Measurements from ENCODE around the gene TMED5.

TMED5 gene

DNA sequence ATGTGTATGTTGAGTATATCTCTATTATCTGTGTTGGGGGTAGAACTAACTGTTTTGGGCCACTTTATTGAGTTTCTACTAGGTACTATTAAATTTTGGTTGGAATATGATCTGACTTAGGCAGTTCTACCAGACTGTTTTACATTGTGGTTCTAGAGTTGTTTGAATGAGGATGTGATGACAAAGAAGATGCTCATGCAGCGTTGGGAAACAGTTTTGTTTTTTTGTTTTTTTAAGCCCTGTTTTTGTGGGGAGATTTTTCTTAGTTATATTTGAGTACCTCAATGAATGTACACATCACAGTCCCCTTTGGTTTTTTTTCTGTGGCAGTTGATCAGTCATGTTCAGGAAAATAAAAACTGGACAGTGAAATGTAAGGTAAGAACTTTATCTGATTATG lies 40.1 kb downstream of the TMED5 start:
- TF ChIP-seq POLR2AphosphoS5 (IDR thresholded peaks at IDR 0.05; ENCODE audit: low read depth, low read length) (no peak), SIN3A (IDR thresholded peaks at IDR 0.05; ENCODE audit: borderline replicate concordance, insufficient read depth, low read length) (no peak), FOXP2 (optimal IDR thresholded peaks at IDR 0.05; ENCODE audit: borderline replicate concordance, extremely low read depth, extremely low read length, insufficient read depth) (no peak), TAF1 (IDR thresholded peaks at IDR 0.05; ENCODE audit: borderline replicate concordance, insufficient read depth, low read length) (no peak)
- TF ChIP-seq, protein P1, sequence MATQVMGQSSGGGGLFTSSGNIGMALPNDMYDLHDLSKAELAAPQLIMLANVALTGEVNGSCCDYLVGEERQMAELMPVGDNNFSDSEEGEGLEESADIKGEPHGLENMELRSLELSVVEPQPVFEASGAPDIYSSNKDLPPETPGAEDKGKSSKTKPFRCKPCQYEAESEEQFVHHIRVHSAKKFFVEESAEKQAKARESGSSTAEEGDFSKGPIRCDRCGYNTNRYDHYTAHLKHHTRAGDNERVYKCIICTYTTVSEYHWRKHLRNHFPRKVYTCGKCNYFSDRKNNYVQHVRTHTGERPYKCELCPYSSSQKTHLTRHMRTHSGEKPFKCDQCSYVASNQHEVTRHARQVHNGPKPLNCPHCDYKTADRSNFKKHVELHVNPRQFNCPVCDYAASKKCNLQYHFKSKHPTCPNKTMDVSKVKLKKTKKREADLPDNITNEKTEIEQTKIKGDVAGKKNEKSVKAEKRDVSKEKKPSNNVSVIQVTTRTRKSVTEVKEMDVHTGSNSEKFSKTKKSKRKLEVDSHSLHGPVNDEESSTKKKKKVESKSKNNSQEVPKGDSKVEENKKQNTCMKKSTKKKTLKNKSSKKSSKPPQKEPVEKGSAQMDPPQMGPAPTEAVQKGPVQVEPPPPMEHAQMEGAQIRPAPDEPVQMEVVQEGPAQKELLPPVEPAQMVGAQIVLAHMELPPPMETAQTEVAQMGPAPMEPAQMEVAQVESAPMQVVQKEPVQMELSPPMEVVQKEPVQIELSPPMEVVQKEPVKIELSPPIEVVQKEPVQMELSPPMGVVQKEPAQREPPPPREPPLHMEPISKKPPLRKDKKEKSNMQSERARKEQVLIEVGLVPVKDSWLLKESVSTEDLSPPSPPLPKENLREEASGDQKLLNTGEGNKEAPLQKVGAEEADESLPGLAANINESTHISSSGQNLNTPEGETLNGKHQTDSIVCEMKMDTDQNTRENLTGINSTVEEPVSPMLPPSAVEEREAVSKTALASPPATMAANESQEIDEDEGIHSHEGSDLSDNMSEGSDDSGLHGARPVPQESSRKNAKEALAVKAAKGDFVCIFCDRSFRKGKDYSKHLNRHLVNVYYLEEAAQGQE (IDR thresholded peaks at IDR 0.05; ENCODE audit: insufficient read depth in 1 of 2, low read depth in 2 of 2, low read length in 2 of 2) = no peak

DNA sequence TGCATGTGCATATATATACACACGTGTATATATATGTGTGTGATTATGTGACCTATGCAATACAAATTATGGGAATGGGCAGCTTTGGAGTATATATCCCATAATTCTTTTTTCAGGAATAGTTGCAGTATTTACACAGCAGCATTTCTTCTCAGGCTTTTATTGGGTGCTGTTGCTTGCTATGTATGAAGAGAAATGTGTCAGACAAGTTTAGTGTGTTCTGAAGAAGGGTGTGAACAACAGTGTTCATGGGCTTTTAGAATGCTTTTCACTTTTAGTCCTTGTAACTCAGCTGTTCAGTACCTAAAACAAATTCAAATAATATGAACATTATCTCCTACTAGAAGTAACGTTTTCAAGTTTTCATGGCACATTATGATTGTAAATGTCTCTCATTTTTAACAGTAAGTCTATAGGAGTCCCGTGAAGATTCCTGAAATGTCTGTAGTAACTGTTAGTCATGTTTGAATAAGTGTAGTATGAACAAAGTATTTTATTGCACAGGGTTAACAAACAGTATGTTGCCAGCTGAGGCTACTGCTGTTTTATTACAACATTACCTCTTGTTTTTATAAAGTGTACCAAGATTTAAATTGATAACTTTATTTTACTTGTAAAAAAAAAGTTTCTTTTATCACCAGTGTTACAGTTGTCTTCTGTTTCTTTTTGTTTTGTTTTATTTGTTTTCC lies 42.5 kb downstream of the TMED5 start:
- TF ChIP-seq FOXP2 (optimal IDR thresholded peaks at IDR 0.05; ENCODE audit: borderline replicate concordance, extremely low read depth, extremely low read length, insufficient read depth) = no peak
- no peak for TF ChIP-seq TAF1 (IDR thresholded peaks at IDR 0.05; ENCODE audit: borderline replicate concordance, insufficient read depth, low read length)
- no peak for TF ChIP-seq SIN3A (IDR thresholded peaks at IDR 0.05; ENCODE audit: borderline replicate concordance, insufficient read depth, low read length)
- no peak for TF ChIP-seq POLR2AphosphoS5 (IDR thresholded peaks at IDR 0.05; ENCODE audit: low read depth, low read length)
- TF ChIP-seq, protein P1 (IDR thresholded peaks at IDR 0.05; ENCODE audit: insufficient read depth in 1 of 2, low read depth in 2 of 2, low read length in 2 of 2) = no peak

DNA sequence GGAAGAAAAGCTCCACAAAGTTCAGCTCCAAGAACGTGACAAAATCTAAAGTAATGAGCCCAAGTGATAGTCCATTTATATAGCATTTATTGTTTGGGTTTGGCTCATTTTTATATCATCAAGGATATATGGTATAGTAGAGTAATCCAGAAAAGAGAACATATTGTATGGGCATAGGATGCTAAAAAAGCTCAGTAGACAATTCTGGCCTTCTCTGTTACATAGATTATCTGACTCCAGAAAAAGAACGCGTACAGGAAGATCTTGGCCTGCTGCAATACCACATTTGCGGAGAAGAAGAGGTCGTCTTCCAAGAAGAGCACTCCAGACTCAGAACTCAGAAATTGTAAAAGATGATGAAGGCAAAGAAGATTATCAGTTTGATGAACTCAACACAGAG lies 43.8 kb downstream of the TMED5 start:
- TF ChIP-seq FOXP2 (optimal IDR thresholded peaks at IDR 0.05; ENCODE audit: borderline replicate concordance, extremely low read depth, extremely low read length, insufficient read depth) = no peak
- TF ChIP-seq TAF1 (IDR thresholded peaks at IDR 0.05; ENCODE audit: borderline replicate concordance, insufficient read depth, low read length) = no peak
- TF ChIP-seq SIN3A (IDR thresholded peaks at IDR 0.05; ENCODE audit: borderline replicate concordance, insufficient read depth, low read length) = no peak
- no peak for TF ChIP-seq POLR2AphosphoS5 (IDR thresholded peaks at IDR 0.05; ENCODE audit: low read depth, low read length)
- TF ChIP-seq, protein P1 (IDR thresholded peaks at IDR 0.05; ENCODE audit: insufficient read depth in 1 of 2, low read depth in 2 of 2, low read length in 2 of 2) = no peak

DNA sequence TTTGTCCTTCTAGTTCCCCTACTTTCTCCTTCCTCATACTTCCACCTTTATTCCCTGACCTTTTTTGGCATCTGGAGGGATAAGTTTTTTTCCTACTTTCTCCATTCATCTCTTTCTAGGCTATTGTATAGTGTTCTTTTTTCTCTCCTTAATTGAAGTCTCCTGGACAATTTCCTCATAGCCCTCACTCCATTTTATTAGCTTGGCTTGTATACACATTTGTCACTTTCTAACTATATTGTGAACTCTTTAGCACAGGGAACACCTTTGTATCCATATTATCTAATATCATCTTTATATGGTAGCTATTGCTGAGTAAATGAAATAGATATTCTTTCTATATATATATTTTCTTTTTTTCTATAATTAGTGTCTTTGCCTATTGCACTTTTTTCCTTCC lies 47.6 kb downstream of the TMED5 start:
- TF ChIP-seq, protein P1 (IDR thresholded peaks at IDR 0.05; ENCODE audit: insufficient read depth in 1 of 2, low read depth in 2 of 2, low read length in 2 of 2) = no peak
- TF ChIP-seq POLR2AphosphoS5 (IDR thresholded peaks at IDR 0.05; ENCODE audit: low read depth, low read length) = no peak
- TF ChIP-seq TAF1 (IDR thresholded peaks at IDR 0.05; ENCODE audit: borderline replicate concordance, insufficient read depth, low read length) = no peak
- TF ChIP-seq FOXP2 (optimal IDR thresholded peaks at IDR 0.05; ENCODE audit: borderline replicate concordance, extremely low read depth, extremely low read length, insufficient read depth) = no peak
- TF ChIP-seq SIN3A (IDR thresholded peaks at IDR 0.05; ENCODE audit: borderline replicate concordance, insufficient read depth, low read length) = no peak
